Cardiac fibroblast (primary cell): ENCODE results near the gene MLLT11.

Experiments used
- DNase-seq, 2 donors: peaks; one replicate each; pipeline versions ENCODE4 v3.0.0 to v3.0.0-alpha.2; 2010; ENCODE audit warnings: low read depth in 2 of 2
- H3K4me3 ChIP-seq, 2 donors: replicated peaks in 1 of 2; 1 replicate in 1 of 2; 2 replicates in 1 of 2; pipeline ENCODE4 v1.5.1; 2011; ENCODE audit warnings: low read depth in 2 of 2, low read length in 2 of 2, mild to moderate bottlenecking in 2 of 2, moderate library complexity in 1 of 2
- CTCF ChIP-seq: IDR thresholded peaks from one replicate; pipeline ENCODE4 v1.5.1; 2011; ENCODE audit warnings: low read depth, mild to moderate bottlenecking, low read length, inconsistent platforms

Gene MLLT11

GRCh38 chr1:151032164-151032563, 28.0 kb upstream of the MLLT11 start:
- no peak for DNase-seq
- no peak overlapping the region for H3K4me3 ChIP-seq
- no peak for TF ChIP-seq CTCF

GRCh38 chr1:151035167-151035566, 25.0 kb upstream of the MLLT11 start:
- no peak for DNase-seq
- no peak overlapping the region for H3K4me3 ChIP-seq
- TF ChIP-seq CTCF = no peak

GRCh38 chr1:151036356-151036755, 23.8 kb upstream of the MLLT11 start, which contains the start of gene BNIPL:
Gene BNIPL (plus strand): TSS chr1:151036586. CDS start chr1:151036726, 140 bp downstream.
- no peak for TF ChIP-seq CTCF
- no peak within 1 kb of the TSS for H3K4me3 ChIP-seq
- DNase-seq = no peak

GRCh38 chr1:151037032-151037431, 23.2 kb upstream of the MLLT11 start:
- H3K4me3 ChIP-seq = no peak overlapping the region
- TF ChIP-seq CTCF = no peak
- DNase-seq = no peak

GRCh38 chr1:151039521-151039920, 20.7 kb upstream of the MLLT11 start:
- no peak for TF ChIP-seq CTCF
- no peak overlapping the region for H3K4me3 ChIP-seq
- no peak for DNase-seq

- no peak for TF ChIP-seq CTCF
- DNase-seq = no peak
- H3K4me3 ChIP-seq = no peak overlapping the region
Measured at GRCh38 chr1:151043163-151043562, 17.0 kb upstream of the MLLT11 start.

- H3K4me3 ChIP-seq = peak within 1 kb of the TSS; percentile 65 to 73
- no peak for TF ChIP-seq CTCF
- DNase-seq = peak; percentile 57 to 76
Measured at GRCh38 chr1:151047591-151047924, 12.6 kb upstream of the MLLT11 start, which contains the start of gene C1orf56. Gene C1orf56 (plus strand): TSS chr1:151047751. CDS start chr1:151047848, 97 bp downstream.
